ENCODE data around the gene TEX22.

DNA sequence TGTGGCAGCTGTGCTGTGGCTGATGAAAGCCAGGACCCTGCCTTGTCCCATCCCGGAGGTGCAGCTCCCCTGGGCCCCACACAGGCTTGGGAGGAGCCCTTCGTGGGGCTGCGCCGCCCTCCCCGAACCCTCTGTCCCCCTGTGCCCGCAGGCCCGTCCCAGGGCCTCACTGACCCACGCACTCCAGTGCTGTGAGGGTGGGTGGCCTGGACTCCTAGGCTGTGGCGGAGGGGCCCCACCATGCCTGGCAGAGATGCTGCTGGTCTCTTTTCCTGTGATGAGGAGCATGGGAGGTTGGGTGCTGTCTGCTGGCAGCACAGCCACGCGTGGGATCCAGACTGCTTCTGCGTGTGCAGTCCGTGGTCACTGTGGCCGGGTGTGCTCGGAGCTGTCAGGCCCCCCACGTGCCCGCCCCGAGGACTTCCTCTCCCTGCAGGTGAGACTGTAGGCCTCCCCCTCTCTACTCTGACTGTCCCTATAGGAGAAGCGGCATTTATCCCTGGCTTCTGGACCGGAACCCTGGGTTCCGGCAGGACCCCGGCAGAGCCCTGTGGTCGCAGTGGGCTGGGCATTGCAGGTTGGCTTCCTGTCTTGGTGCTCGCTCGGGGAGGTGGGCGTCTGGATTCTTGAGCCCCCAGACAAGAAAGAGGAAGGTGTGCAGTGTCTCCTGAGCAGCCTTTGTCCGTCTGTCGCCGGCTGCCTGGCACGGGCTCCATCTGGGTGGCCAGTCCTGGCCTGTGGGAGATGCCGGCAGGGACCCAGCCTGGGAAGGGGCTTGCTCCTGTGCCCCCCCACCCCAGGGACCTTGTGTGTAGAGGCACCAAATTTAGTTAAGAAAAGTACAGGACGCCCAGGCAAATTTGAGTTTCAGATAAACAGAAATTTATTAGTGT lies 23.6 kb downstream of the TEX22 start:
- TF ChIP-seq, protein P1, sequence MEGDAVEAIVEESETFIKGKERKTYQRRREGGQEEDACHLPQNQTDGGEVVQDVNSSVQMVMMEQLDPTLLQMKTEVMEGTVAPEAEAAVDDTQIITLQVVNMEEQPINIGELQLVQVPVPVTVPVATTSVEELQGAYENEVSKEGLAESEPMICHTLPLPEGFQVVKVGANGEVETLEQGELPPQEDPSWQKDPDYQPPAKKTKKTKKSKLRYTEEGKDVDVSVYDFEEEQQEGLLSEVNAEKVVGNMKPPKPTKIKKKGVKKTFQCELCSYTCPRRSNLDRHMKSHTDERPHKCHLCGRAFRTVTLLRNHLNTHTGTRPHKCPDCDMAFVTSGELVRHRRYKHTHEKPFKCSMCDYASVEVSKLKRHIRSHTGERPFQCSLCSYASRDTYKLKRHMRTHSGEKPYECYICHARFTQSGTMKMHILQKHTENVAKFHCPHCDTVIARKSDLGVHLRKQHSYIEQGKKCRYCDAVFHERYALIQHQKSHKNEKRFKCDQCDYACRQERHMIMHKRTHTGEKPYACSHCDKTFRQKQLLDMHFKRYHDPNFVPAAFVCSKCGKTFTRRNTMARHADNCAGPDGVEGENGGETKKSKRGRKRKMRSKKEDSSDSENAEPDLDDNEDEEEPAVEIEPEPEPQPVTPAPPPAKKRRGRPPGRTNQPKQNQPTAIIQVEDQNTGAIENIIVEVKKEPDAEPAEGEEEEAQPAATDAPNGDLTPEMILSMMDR (conservative IDR thresholded peaks at IDR 0.05; ENCODE audit: low read length) = no peak
- no peak for TF ChIP-seq EZH2phosphoT487 (IDR thresholded peaks at IDR 0.05; ENCODE audit: borderline replicate concordance)

Measured in Loucy (cell line).